Measurements from ENCODE around the gene PRSS38.

The PRSS38 gene

GRCh38 chr1:227769047-227769935, 46.2 kb upstream of the PRSS38 start:
- no peak for DNase-seq (ENCODE audit: low read depth)
- no peak for TF ChIP-seq CTCF (IDR thresholded peaks at IDR 0.05; ENCODE audit: low read length, missing control alignments)
- H3K4me3 ChIP-seq (replicated peaks; ENCODE audit: low read depth, low read length) = no peak overlapping the region

GRCh38 chr1:227769936-227770494, 45.5 kb upstream of the PRSS38 start:
- no peak overlapping the region for H3K4me3 ChIP-seq (replicated peaks; ENCODE audit: low read depth, low read length)
- no peak for TF ChIP-seq CTCF (IDR thresholded peaks at IDR 0.05; ENCODE audit: low read length, missing control alignments)

GRCh38 chr1:227770812-227771211, 44.7 kb upstream of the PRSS38 start:
- DNase-seq (ENCODE audit: low read depth) = no peak
- H3K4me3 ChIP-seq (replicated peaks; ENCODE audit: low read depth, low read length) = no peak overlapping the region
- no peak for TF ChIP-seq CTCF (IDR thresholded peaks at IDR 0.05; ENCODE audit: low read length, missing control alignments)

More at GRCh38 chr1:227769936-227770494, 45.5 kb upstream of the PRSS38 start:
- no peak for DNase-seq (ENCODE audit: low read depth)

- TF ChIP-seq CTCF (IDR thresholded peaks at IDR 0.05; ENCODE audit: low read length, missing control alignments) = no peak
- no peak overlapping the region for H3K4me3 ChIP-seq (replicated peaks; ENCODE audit: low read depth, low read length)
- DNase-seq (ENCODE audit: low read depth) = no peak
These were observed 44.1 kb upstream of the PRSS38 start for GRCh38 chr1:227771326-227771725.

- no peak for DNase-seq (ENCODE audit: low read depth)
- TF ChIP-seq CTCF (IDR thresholded peaks at IDR 0.05; ENCODE audit: low read length, missing control alignments) = no peak
These were observed 43.7 kb upstream of the PRSS38 start for GRCh38 chr1:227771771-227772170.

GRCh38 chr1:227773558-227773957, 41.9 kb upstream of the PRSS38 start:
- H3K4me3 ChIP-seq (replicated peaks; ENCODE audit: low read depth, low read length) = no peak overlapping the region
- TF ChIP-seq CTCF (IDR thresholded peaks at IDR 0.05; ENCODE audit: low read length, missing control alignments) = no peak
- DNase-seq (ENCODE audit: low read depth) = no peak

More at GRCh38 chr1:227771771-227772170, 43.7 kb upstream of the PRSS38 start:
- no peak overlapping the region for H3K4me3 ChIP-seq (replicated peaks; ENCODE audit: low read depth, low read length)

Measured in fibroblast of pulmonary artery (primary cell).